Spinal cord (tissue), 10 donors: Measurements from ENCODE around the gene LSS. TPM values are rescaled to one million over a fixed set of nuclear protein-coding genes. Genes with fewer than 3 reads are reported as not detected.
"Not testable (repeated sequence)": the region's sequence is repeated elsewhere in the genome, so short reads cannot be mapped to it uniquely, and the experiment has no call there.

Source experiments
- DNase-seq, 6 donors: peaks; one replicate each; pipeline versions ENCODE4 v3.0.0 to v3.0.0-alpha.2; 2013 to 2015; ENCODE audit warnings: low spot score in 6 of 6, low read depth in 4 of 6
- H3K27ac ChIP-seq: one replicate; pipeline ENCODE4 v1.5.1; 2013; ENCODE audit warnings: low read depth, low read length, control low read depth
- H3K27me3 ChIP-seq: one replicate; pipeline ENCODE4 v1.6.1; 2013; ENCODE audit warnings: low read length; ENCODE audit not compliant: control insufficient read depth, insufficient read depth
- H3K36me3 ChIP-seq: one replicate; pipeline ENCODE4 v1.6.1; 2013; ENCODE audit warnings: low read length; ENCODE audit not compliant: control insufficient read depth, insufficient read depth
- H3K4me1 ChIP-seq: one replicate; pipeline ENCODE4 v1.6.1; 2013; ENCODE audit warnings: low read length; ENCODE audit not compliant: control insufficient read depth, insufficient read depth
- H3K4me3 ChIP-seq: one replicate; pipeline ENCODE4 v1.5.1; 2013; ENCODE audit warnings: low read depth, low read length, control low read depth
- H3K9me3 ChIP-seq: one replicate; pipeline ENCODE4 v1.6.1; 2013; ENCODE audit warnings: low read length; ENCODE audit not compliant: control insufficient read depth, insufficient read depth
- WGBS: methylation state at CpG from one replicate; pipeline ENCODE4 v1.1.5; 2013; ENCODE audit warnings: missing lambda C conversion rate; ENCODE audit not compliant: insufficient coverage; 5-methylcytosine and 5-hydroxymethylcytosine counted together
- polyA plus RNA-seq, 2 donors: library from polyadenylated mRNA; unstranded; fragments of 120-200 nt; gene quantifications; one replicate each; pipeline ENCODE4 v1.2.1, GENCODE V29; 2013; ENCODE audit not compliant: insufficient read length in 2 of 2
- total RNA-seq, 2 donors: library from RNA; depleted of rRNA in 1 of 2; stranded (reverse); fragments of 120-200 nt in 1 of 2; fragments of >200 nt in 1 of 2; gene quantifications; one replicate each; pipeline versions ENCODE4 v1.2.3 to v1.2.4, GENCODE V29; 2013 to 2014
- donor health status: healthy.

The LSS gene
- total and polyA plus RNA-seq, 4 donors = 55.6 to 167 (median 115) TPM

GRCh38 chr21:46150491-46151121, 78.0 kb downstream of the LSS start:
- Histone ChIP-seq H3K9me3 (no peaks in the 10 kb centered on the region), H3K27me3 (no peaks in the 10 kb centered on the region), H3K4me1 (peaks cover 13% of the 10 kb centered on the region), H3K27ac (no peak overlapping the region), H3K4me3 (no peak overlapping the region), H3K36me3 (peaks cover 16% of the 10 kb centered on the region)
- DNase-seq = no peak
- 86% methylated on average over 24 of the region's 24 CpGs for WGBS

GRCh38 chr21:46150073-46150472, 78.5 kb downstream of the LSS start:
- Histone ChIP-seq H3K9me3 (no peaks in the 10 kb centered on the region), H3K27me3 (no peaks in the 10 kb centered on the region), H3K27ac (no peak overlapping the region), H3K4me1 (peaks cover 13% of the 10 kb centered on the region), H3K4me3 (no peak overlapping the region), H3K36me3 (peaks cover 10% of the 10 kb centered on the region)
- DNase-seq = no peak
- WGBS = 78% methylated on average over 18 of the region's 19 CpGs

- no peak for DNase-seq
Measured at GRCh38 chr21:46149205-46149901, 79.2 kb downstream of the LSS start.

DNA sequence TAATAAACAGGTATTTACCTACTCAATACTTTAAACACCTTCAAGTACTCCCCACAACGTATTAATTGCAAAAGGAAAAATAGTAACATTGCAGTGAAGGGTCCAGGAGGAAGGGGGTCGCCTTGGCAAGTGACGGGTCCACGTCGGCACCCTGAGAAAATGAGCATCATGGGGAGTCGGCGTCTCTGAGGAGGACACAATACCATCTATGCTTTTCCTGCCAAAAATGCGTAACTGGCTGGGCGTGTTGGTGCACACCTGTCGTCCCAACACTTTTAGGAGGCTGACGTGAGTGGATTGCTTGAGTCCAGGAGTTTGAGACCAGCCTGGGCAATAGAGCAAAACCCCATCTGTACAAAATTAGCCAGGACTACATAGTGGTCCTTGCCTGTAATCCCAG, 80.5 kb downstream of the LSS start:
- H3K27me3 ChIP-seq = no peaks in the 10 kb centered on the region
- 98% methylated on average over 10 of the region's 11 CpGs for WGBS
- H3K27ac ChIP-seq = no peak overlapping the region
- no peak for DNase-seq
- H3K4me3 ChIP-seq = no peak overlapping the region
- no peaks in the 10 kb centered on the region for H3K36me3 ChIP-seq
- H3K9me3 ChIP-seq = no peaks in the 10 kb centered on the region
- peaks cover 4% of the 10 kb centered on the region for H3K4me1 ChIP-seq

More at GRCh38 chr21:46149205-46149901, 79.2 kb downstream of the LSS start:
- Histone ChIP-seq H3K4me3 (no peak overlapping the region), H3K9me3 (no peaks in the 10 kb centered on the region), H3K27ac (no peak overlapping the region), H3K36me3 (peaks cover 3% of the 10 kb centered on the region), H3K27me3 (no peaks in the 10 kb centered on the region), H3K4me1 (peaks cover 13% of the 10 kb centered on the region)
- 84% methylated on average over 16 of the region's 22 CpGs for WGBS

DNA sequence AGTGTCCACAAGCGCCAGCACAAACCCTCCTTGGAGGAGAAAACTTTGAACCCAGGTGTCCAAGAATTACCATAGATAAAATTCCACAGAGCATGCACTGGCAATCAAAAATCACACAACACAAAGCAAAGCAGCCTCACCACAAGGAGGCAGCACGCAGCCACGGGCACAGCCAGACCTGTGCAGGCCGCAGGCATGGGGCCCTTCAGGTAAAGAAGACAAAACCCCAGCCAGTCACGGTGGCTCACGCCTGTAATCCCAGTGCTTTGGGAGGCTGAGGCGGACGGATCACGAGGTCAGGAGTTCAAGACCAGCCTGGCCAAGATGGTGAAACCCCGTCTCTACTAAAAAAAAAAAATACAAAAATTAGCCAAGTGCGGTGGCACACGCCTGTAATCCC, 81.1 kb downstream of the LSS start:
- not testable (repeated sequence) for H3K27me3 ChIP-seq, H3K36me3 ChIP-seq, H3K27ac ChIP-seq, H3K9me3 ChIP-seq, H3K4me3 ChIP-seq, H3K4me1 ChIP-seq, DNase-seq
- 77% methylated on average over 12 of the region's 12 CpGs for WGBS

DNA sequence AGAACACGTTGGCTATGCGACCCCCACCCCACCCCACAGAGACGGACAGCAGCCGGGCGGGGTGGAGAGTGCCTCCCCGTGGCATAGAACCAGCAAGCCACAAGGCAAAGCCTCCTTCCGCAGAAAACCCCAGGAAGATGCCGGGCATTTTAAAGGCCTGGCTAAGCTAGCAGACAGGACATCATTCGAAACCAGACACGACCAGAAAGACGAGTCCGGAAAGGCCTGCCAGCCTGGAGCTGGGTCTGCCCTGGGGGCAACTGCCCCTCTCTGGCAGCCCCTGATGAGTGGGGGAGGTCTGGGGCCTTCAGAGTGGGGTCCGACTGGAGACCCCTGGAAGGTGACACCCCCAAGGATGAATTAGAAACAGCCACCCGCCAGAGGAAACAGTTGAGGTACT, 81.7 kb downstream of the LSS start:
- no peaks in the 10 kb centered on the region for H3K4me1 ChIP-seq
- H3K4me3 ChIP-seq = no peak overlapping the region
- no peaks in the 10 kb centered on the region for H3K27me3 ChIP-seq
- no peak for DNase-seq
- no peak overlapping the region for H3K27ac ChIP-seq
- H3K9me3 ChIP-seq = no peaks in the 10 kb centered on the region
- H3K36me3 ChIP-seq = no peaks in the 10 kb centered on the region
- WGBS = 77% methylated on average over 10 of the region's 14 CpGs

DNA sequence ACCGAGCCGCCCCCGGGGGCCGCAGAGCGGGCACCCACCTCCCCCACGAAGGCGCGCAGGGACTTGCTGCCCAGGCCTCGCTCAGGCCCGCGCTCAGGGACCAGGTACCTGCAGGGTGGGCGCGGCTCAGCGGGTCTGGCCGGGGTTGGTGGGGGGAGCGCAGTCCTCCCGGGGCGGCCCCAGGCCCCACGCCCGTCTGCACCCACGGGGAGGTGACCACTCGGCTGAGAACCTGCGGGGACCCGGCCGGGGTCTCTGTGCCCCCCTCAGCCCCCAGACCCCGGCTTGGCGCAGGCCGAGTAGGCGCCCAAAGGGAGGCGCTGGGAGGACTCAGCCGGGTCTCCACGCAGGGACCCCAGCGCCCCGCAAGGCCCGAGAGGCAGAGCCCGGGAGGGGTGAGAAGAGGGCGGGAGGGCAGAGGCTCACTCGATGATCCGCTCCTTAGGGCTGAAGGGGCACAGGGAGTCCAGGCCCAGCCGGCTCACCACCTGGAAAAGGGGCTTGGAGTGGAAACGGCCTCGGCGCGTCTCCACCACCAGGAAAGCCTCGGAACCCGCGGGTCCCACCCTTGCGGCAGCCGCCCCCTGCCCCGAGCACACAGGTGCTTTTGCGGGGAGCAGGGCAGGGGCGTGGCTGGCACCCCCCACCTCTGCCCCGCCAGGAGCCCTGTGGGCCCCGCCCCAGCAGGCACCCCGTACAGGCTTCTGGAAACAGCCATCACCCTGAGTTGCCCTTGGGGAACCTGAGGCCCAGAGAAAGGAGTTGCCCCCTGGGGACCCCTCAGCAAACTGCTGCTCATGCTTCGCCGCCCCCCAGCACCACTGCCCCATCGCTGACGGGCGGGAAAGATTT, 82.5 kb downstream of the LSS start:
- Histone ChIP-seq H3K27me3 (no peaks in the 10 kb centered on the region), H3K4me3 (no peak overlapping the region), H3K9me3 (no peaks in the 10 kb centered on the region), H3K27ac (no peak overlapping the region), H3K4me1 (no peaks in the 10 kb centered on the region), H3K36me3 (no peaks in the 10 kb centered on the region)
- 92% methylated on average over 58 of the region's 60 CpGs for WGBS
- no peak for DNase-seq

- no peaks in the 10 kb centered on the region for H3K36me3 ChIP-seq
- no peaks in the 10 kb centered on the region for H3K4me1 ChIP-seq
- no peak overlapping the region for H3K4me3 ChIP-seq
- H3K27ac ChIP-seq = no peak overlapping the region
- no peak for DNase-seq
- WGBS = 98% methylated on average over 31 of the region's 51 CpGs
- H3K27me3 ChIP-seq = no peaks in the 10 kb centered on the region
- no peaks in the 10 kb centered on the region for H3K9me3 ChIP-seq
Measured at GRCh38 chr21:46145159-46145839, 83.3 kb downstream of the LSS start.

- 48% methylated on average over 4 of the region's 4 CpGs for WGBS
- H3K36me3 ChIP-seq = no peaks in the 10 kb centered on the region
- H3K9me3 ChIP-seq = no peaks in the 10 kb centered on the region
- no peaks in the 10 kb centered on the region for H3K4me1 ChIP-seq
- H3K27me3 ChIP-seq = no peaks in the 10 kb centered on the region
- no peak overlapping the region for H3K27ac ChIP-seq
- no peak overlapping the region for H3K4me3 ChIP-seq
- DNase-seq = no peak
Measured at GRCh38 chr21:46144464-46145070, 84.0 kb downstream of the LSS start.
